T-cell (primary cell): Measurements from ENCODE around the gene TSPAN9. TPM values are rescaled to one million over a fixed set of nuclear protein-coding genes. Genes with fewer than 3 reads are reported as not detected.

Source experiments
- ATAC-seq, 4 experiments: fragments of 200-7000 bp in 3 of 4; fragments of 150-1000 bp in 1 of 4; cut with Tn5 transposase; replicated peaks in 1 of 4; 1 replicate in 3 of 4; 2 replicates in 1 of 4; pipeline ENCODE4 v1.10.0; 2021; ENCODE audit warnings: moderate library complexity in 3 of 4, mild to moderate bottlenecking in 2 of 4, moderate number of reproducible peaks in 1 of 4
- CTCF ChIA-PET, 2 donors: fragments of 300-600 bp; sonication (Branson Sonifier 250); formaldehyde crosslinking; loops; one replicate each; lab custom pipeline; 2022; ENCODE audit warnings: antibody characterized with exemption in 2 of 2; lab: Charles Lee
- POLR2A ChIA-PET, 2 donors: fragments of 300-600 bp; sonication (Branson Sonifier 250); formaldehyde crosslinking; loops; one replicate each; lab custom pipeline; 2022; ENCODE audit warnings: antibody characterized with exemption in 2 of 2; lab: Charles Lee
- DNase-seq, 35 experiments: peaks; one replicate each; pipeline versions ENCODE4 v3.0.0 to v3.0.0-alpha.2; 2013 to 2023
- H3K27ac ChIP-seq: one replicate; pipeline ENCODE4 v1.5.1; 2013; ENCODE audit warnings: low read length
- H3K27me3 ChIP-seq, 2 experiments: replicated peaks in 1 of 2; 1 replicate in 1 of 2; 2 replicates in 1 of 2; pipeline versions ENCODE4 v1.6.1 to v1.7.0; 2013; ENCODE audit warnings: low read length in 1 of 2, mixed read lengths in 1 of 2; ENCODE audit not compliant: control insufficient read depth in 2 of 2, insufficient read depth in 2 of 2; ENCODE audit errors: extremely low read depth in 1 of 2
- H3K36me3 ChIP-seq, 2 donors: 1 replicate in 1 of 2; 2 replicates in 1 of 2; pipeline versions ENCODE4 v1.6.1 to v1.7.0; 2013; ENCODE audit warnings: low read length in 1 of 2; ENCODE audit not compliant: control insufficient read depth in 2 of 2, insufficient read depth in 1 of 2; ENCODE audit errors: extremely low read depth in 1 of 2
- H3K4me1 ChIP-seq, 2 experiments: 1 replicate in 1 of 2; 2 replicates in 1 of 2; pipeline versions ENCODE4 v1.6.1 to v1.7.0; 2013; ENCODE audit warnings: low read length in 2 of 2, mixed read lengths in 1 of 2; ENCODE audit not compliant: insufficient read depth in 2 of 2, control insufficient read depth in 1 of 2; ENCODE audit errors: extremely low read depth in 1 of 2
- H3K4me3 ChIP-seq, 2 donors: 1 replicate in 1 of 2; 2 replicates in 1 of 2; pipeline versions ENCODE4 v1.5.1 to v1.7.0; 2013; ENCODE audit warnings: mild to moderate bottlenecking in 2 of 2, low read length in 1 of 2, moderate library complexity in 1 of 2; ENCODE audit not compliant: control insufficient read depth in 1 of 2; ENCODE audit errors: extremely low read depth in 1 of 2
- H3K9me3 ChIP-seq: 2 replicates; pipeline ENCODE4 v1.7.0; 2013
- H3K27ac Mint-ChIP-seq, 2 donors: one replicate each; pipeline ENCODE4 v1.8.0; 2020 to 2021; ENCODE audit warnings: mild to moderate bottlenecking in 2 of 2, mixed read lengths in 2 of 2
- H3K27me3 Mint-ChIP-seq, 2 donors: one replicate each; pipeline ENCODE4 v1.8.0; 2021 to 2022; ENCODE audit warnings: mixed read lengths in 2 of 2
- H3K36me3 Mint-ChIP-seq: one replicate; pipeline ENCODE4 v1.8.0; 2021; ENCODE audit warnings: mixed read lengths
- H3K4me1 Mint-ChIP-seq, 3 donors: one replicate each; pipeline ENCODE4 v1.8.0; 2020 to 2022; ENCODE audit warnings: mixed read lengths in 3 of 3, mild to moderate bottlenecking in 1 of 3
- H3K4me3 Mint-ChIP-seq, 3 donors: one replicate each; pipeline ENCODE4 v1.8.0; 2020 to 2022; ENCODE audit warnings: mild to moderate bottlenecking in 3 of 3, mixed read lengths in 3 of 3, moderate library complexity in 3 of 3
- H3K9me3 Mint-ChIP-seq, 3 donors: one replicate each; pipeline ENCODE4 v1.8.0; 2020 to 2022; ENCODE audit warnings: mixed read lengths in 3 of 3
- WGBS: methylation state at CpG from one replicate; pipeline ENCODE4 v1.1.5; 2013; ENCODE audit warnings: missing lambda C conversion rate; ENCODE audit not compliant: insufficient coverage; 5-methylcytosine and 5-hydroxymethylcytosine counted together
- total RNA-seq, 35 experiments: library from RNA in 6 of 35; stranded (reverse) in 6 of 35; fragments of 120-200 nt in 1 of 35; gene quantifications; one replicate each; pipeline versions ENCODE4 v1.2.1 to v1.2.4 and lab custom pipeline; 2013 to 2026

The TSPAN9 gene
- total RNA-seq, 5 donors from 2014 or later (not counting 1 experiment from before 2014, with no cell fraction given), result 0.56 to 1.1 (median 0.70) TPM

GRCh38 chr12:3049176-3049575 is 28.0 kb upstream of the TSPAN9 start:
- ATAC-seq (no peak), DNase-seq (no peak)
- no peaks in the 10 kb centered on the region for H3K36me3 Mint-ChIP-seq
- peaks cover 24% of the 10 kb centered on the region in 2 donors for H3K27me3 Mint-ChIP-seq
- H3K27ac Mint-ChIP-seq, result no peak overlapping the region
- peaks cover 0 to 2% (median 0%) of the 10 kb centered on the region in 3 donors for H3K4me1 Mint-ChIP-seq
- Histone ChIP-seq H3K27me3 (peaks cover 0 to 35% of the 10 kb centered on the region in 2 experiments), H3K4me3 (no peak overlapping the region), H3K27ac (no peak overlapping the region), H3K4me1 (no peaks in the 10 kb centered on the region), H3K9me3 (no peaks in the 10 kb centered on the region), H3K36me3 (no peaks in the 10 kb centered on the region)
- no peak overlapping the region for H3K4me3 Mint-ChIP-seq
- H3K9me3 Mint-ChIP-seq, result no peaks in the 10 kb centered on the region
- WGBS, result 87% methylated on average over 8 of the region's 9 CpGs
- CTCF ChIA-PET, result no interaction called here
- POLR2A ChIA-PET, result no interaction called here

DNA sequence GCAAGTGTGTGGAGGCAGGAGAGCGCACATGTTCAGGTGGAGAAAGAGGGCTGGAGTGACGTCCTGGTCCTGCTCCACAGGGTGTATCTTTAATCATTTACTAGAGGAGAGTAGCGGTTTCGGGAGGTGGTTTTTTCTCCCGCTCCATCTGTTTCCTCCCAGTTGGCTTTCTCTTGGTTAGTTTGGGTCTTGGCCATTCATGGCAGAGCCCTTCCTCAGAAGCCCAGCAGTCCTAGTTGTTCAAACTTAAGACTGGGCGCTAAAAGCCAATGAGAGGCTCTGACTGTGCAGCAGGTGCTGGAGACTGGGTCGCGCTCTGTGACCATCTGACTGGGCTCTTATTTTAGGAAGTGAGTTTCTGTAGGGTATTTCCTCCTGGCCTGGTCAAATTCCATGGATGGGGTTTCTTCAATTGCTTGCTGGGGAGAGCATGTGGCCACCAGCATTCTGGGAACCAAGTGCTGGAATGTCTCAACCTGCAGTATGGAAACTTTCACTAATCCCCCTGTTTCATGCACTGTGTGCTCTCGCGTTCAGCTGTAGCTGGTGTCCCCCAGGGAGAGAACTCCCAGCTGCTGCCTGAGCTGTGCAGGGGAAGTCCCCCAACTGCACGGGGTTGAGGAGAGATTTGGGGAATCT is 27.4 kb upstream of the TSPAN9 start:
- H3K36me3 ChIP-seq, result no peaks in the 10 kb centered on the region
- DNase-seq (no peak), ATAC-seq (no peak)
- Mint-ChIP-seq H3K4me1 (peaks cover 0 to 2% (median 0%) of the 10 kb centered on the region in 3 donors), H3K36me3 (no peaks in the 10 kb centered on the region), H3K27ac (no peak overlapping the region), H3K4me3 (no peak overlapping the region), H3K9me3 (no peaks in the 10 kb centered on the region), H3K27me3 (peaks cover 21 to 24% of the 10 kb centered on the region in 2 donors)
- no peak overlapping the region for H3K4me3 ChIP-seq
- 59% methylated on average over 7 of the region's 11 CpGs for WGBS
- ChIA-PET CTCF (interaction anchor here in 1 of 2 donors (0.6 kb wide), 1 partner anchor 1769 kb away, joined by 3 read pairs; no protein-coding TSS in a partner anchor), POLR2A (no interaction called here)
- H3K4me1 ChIP-seq, result no peaks in the 10 kb centered on the region
- peaks cover 0 to 34% of the 10 kb centered on the region in 2 experiments for H3K27me3 ChIP-seq
- H3K9me3 ChIP-seq, result no peaks in the 10 kb centered on the region
- H3K27ac ChIP-seq, result no peak overlapping the region

GRCh38 chr12:3054374-3054773 is 22.8 kb upstream of the TSPAN9 start:
- H3K4me1 Mint-ChIP-seq, result peaks cover 0 to 2% (median 0%) of the 10 kb centered on the region in 3 donors
- Histone ChIP-seq H3K4me1 (no peaks in the 10 kb centered on the region), H3K4me3 (no peak overlapping the region), H3K27me3 (peaks cover 0 to 29% of the 10 kb centered on the region in 2 experiments), H3K9me3 (no peaks in the 10 kb centered on the region), H3K27ac (no peak overlapping the region), H3K36me3 (no peaks in the 10 kb centered on the region)
- WGBS, result 70% methylated on average over 5 of the region's 7 CpGs
- DNase-seq, result no peak
- no peaks in the 10 kb centered on the region for H3K9me3 Mint-ChIP-seq
- CTCF ChIA-PET, result interaction anchor here in 1 of 2 donors (0.6 kb wide), 1 partner anchor 37 kb away, joined by 6 read pairs; no protein-coding TSS in a partner anchor
- no peak overlapping the region for H3K27ac Mint-ChIP-seq
- ATAC-seq, result no peak
- H3K4me3 Mint-ChIP-seq, result no peak overlapping the region
- POLR2A ChIA-PET, result no interaction called here
- no peaks in the 10 kb centered on the region for H3K36me3 Mint-ChIP-seq
- peaks cover 22 to 26% of the 10 kb centered on the region in 2 donors for H3K27me3 Mint-ChIP-seq

DNA sequence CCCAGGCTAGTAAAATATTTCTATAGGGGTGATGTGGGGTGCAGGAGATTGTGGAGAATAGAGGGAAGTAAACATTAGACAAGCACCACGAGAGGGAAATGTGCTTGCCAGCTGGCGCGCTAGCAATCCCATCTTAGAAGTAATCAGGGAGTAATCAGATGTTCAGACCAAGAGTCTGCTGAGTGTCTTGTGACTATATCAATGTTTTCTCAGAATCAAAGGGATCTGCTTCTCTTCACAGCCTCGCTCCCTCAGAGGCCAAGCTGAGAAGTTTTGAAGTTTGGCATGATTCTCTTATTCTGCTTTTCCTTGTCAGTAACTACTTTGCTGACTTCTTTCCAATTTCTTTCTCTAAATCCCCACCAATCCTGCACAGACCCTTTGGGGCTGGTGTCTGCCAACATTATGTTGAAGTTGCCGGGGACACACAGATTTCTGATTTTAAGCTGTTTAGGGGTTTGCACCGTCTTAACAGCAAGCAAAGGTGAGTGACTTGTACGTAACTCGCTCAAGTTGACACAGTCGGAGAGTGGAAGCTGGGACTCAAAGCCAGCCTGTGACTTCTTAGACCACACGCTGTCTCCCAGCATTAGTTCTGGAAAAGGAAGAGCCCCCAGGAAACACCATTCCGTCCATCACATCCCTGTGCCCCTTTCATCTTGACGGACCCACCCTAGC is 22.0 kb upstream of the TSPAN9 start:
- H3K27ac ChIP-seq, result no peak overlapping the region
- no peak overlapping the region for H3K4me3 ChIP-seq
- no peaks in the 10 kb centered on the region for H3K36me3 ChIP-seq
- H3K27me3 ChIP-seq, result peaks cover 0 to 25% of the 10 kb centered on the region in 2 experiments
- peaks cover 22 to 30% of the 10 kb centered on the region in 2 donors for H3K27me3 Mint-ChIP-seq
- WGBS, result 77% methylated on average over 8 of the region's 12 CpGs
- CTCF ChIA-PET, result interaction anchor here in 1 of 2 donors (0.6 kb wide), 1 partner anchor 36 kb away, joined by 6 read pairs; no protein-coding TSS in a partner anchor
- ATAC-seq, result no peak
- no peaks in the 10 kb centered on the region for H3K36me3 Mint-ChIP-seq
- no peak overlapping the region for H3K4me3 Mint-ChIP-seq
- no peaks in the 10 kb centered on the region for H3K4me1 ChIP-seq
- H3K27ac Mint-ChIP-seq, result no peak overlapping the region
- no peaks in the 10 kb centered on the region for H3K9me3 Mint-ChIP-seq
- H3K4me1 Mint-ChIP-seq, result no peaks in the 10 kb centered on the region
- POLR2A ChIA-PET, result no interaction called here
- no peak for DNase-seq
- no peaks in the 10 kb centered on the region for H3K9me3 ChIP-seq

- H3K36me3 Mint-ChIP-seq, result no peaks in the 10 kb centered on the region
- H3K4me1 Mint-ChIP-seq, result no peaks in the 10 kb centered on the region
- H3K9me3 ChIP-seq, result no peaks in the 10 kb centered on the region
- H3K36me3 ChIP-seq, result no peaks in the 10 kb centered on the region
- no peak overlapping the region for H3K4me3 ChIP-seq
- ChIA-PET POLR2A (no interaction called here), CTCF (no interaction called here)
- H3K4me3 Mint-ChIP-seq, result no peak overlapping the region
- DNase-seq (no peak), ATAC-seq (no peak)
- H3K27me3 ChIP-seq, result peaks cover 0 to 30% of the 10 kb centered on the region in 2 experiments
- H3K27ac Mint-ChIP-seq, result no peak overlapping the region
- H3K27me3 Mint-ChIP-seq, result peaks cover 22 to 33% of the 10 kb centered on the region in 2 donors
- H3K9me3 Mint-ChIP-seq, result no peaks in the 10 kb centered on the region
- H3K27ac ChIP-seq, result no peak overlapping the region
- WGBS, result 90% methylated on average over 4 of the region's 8 CpGs
- H3K4me1 ChIP-seq, result no peaks in the 10 kb centered on the region
Observed at GRCh38 chr12:3055704-3056467, 21.3 kb upstream of the TSPAN9 start.

DNA sequence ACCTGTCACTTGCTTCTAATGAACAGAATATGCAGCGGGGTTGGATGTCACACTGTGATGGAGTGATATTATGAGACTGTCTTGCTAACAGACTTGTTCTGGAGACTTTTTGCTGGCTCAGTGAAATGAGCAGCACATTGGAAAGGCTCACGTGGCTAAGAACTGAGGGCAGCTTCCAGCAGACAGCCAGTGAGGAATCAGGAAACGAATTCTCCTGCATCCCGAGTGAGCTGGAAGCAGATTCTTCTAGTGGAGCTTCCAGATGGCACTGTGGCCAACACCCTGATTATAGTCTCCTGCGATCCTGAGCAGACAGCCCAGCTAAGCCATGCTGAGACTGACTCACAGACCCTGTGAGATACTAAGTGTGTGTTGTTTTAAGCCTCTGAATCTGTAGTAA is 16.1 kb upstream of the TSPAN9 start:
- Histone ChIP-seq H3K27me3 (peaks cover 0 to 20% of the 10 kb centered on the region in 2 experiments), H3K9me3 (no peaks in the 10 kb centered on the region), H3K4me1 (no peaks in the 10 kb centered on the region), H3K4me3 (no peak overlapping the region), H3K27ac (no peak overlapping the region), H3K36me3 (no peaks in the 10 kb centered on the region)
- Mint-ChIP-seq H3K27ac (no peak overlapping the region), H3K4me1 (no peaks in the 10 kb centered on the region), H3K27me3 (peaks cover 25 to 32% of the 10 kb centered on the region in 2 donors), H3K9me3 (peaks cover 0 to 9% (median 4%) of the 10 kb centered on the region in 3 donors), H3K36me3 (no peaks in the 10 kb centered on the region), H3K4me3 (no peak overlapping the region)
- ATAC-seq (no peak), DNase-seq (no peak)
- POLR2A ChIA-PET, result no interaction called here
- 75% methylated on average over 4 of the region's 5 CpGs for WGBS
- CTCF ChIA-PET, result no interaction called here
